Transverse colon (tissue), 4 donors: ENCODE results near the gene ZNF862. TPM values are rescaled to one million over a fixed set of nuclear protein-coding genes. Genes with fewer than 3 reads are reported as not detected.

Source experiments
- DNase-seq: peaks from one replicate; pipeline ENCODE4 v3.0.0-alpha.2; 2019
- H3K27ac ChIP-seq, 4 donors: fragments of 200-600 bp; sonication (generic); 2 replicates each; pipeline ENCODE4 v1.5.1; 2016 to 2018; ENCODE audit warnings: inconsistent platforms in 4 of 4
- H3K27me3 ChIP-seq: fragments of 200-600 bp; sonication (generic); 2 replicates; pipeline ENCODE4 v1.5.1; 2017; ENCODE audit warnings: inconsistent platforms
- H3K36me3 ChIP-seq, 4 donors: fragments of 200-600 bp; sonication (generic); 2 replicates each; pipeline ENCODE4 v1.5.1; 2017 to 2019; ENCODE audit warnings: inconsistent platforms in 4 of 4
- H3K4me1 ChIP-seq, 4 donors: fragments of 200-600 bp; sonication (generic); 2 replicates each; pipeline ENCODE4 v1.5.1; 2017 to 2020; ENCODE audit warnings: inconsistent platforms in 4 of 4
- H3K4me3 ChIP-seq, 4 donors: fragments of 200-600 bp; sonication (generic); 1 replicate in 1 of 4; 2 replicates in 3 of 4; pipeline versions ENCODE4 v1.5.1 to v1.6.1; 2017 to 2019; ENCODE audit warnings: inconsistent platforms in 4 of 4
- H3K9me3 ChIP-seq, 2 donors: fragments of 200-600 bp; sonication (generic); 2 replicates each; pipeline ENCODE4 v1.5.1; 2017 to 2019; ENCODE audit warnings: inconsistent platforms in 2 of 2
- CTCF ChIP-seq, 5 experiments: fragments of 200-600 bp in 3 of 5; fragments of 450-650 bp in 2 of 5; sonication (generic) in 3 of 5; IDR thresholded peaks; 1 replicate in 2 of 5; 2 replicates in 3 of 5; pipeline ENCODE4 v1.5.1; 2016 to 2017; ENCODE audit warnings: antibody characterized with exemption in 5 of 5, inconsistent platforms in 3 of 5, mild to moderate bottlenecking in 2 of 5, moderate library complexity in 1 of 5
- EP300 ChIP-seq: sonication (generic); formaldehyde crosslinking; IDR thresholded peaks from one replicate; pipeline ENCODE4 v1.6.1; 2017; ENCODE audit warnings: antibody characterized with exemption, low read depth
- POLR2A ChIP-seq: fragments of 450-650 bp; IDR thresholded peaks from one replicate; pipeline ENCODE4 v1.6.1; 2016; ENCODE audit warnings: antibody characterized with exemption, mild to moderate bottlenecking, moderate library complexity
- POLR2AphosphoS5 ChIP-seq, 3 donors: sonication (generic); formaldehyde crosslinking; IDR thresholded peaks; one replicate each; pipeline ENCODE4 v1.6.1; 2016; ENCODE audit warnings: antibody characterized with exemption in 3 of 3
- WGBS, 2 donors: methylation state at CpG; one replicate each; pipeline ENCODE4 v1.1.5; 2018; ENCODE audit warnings: low coverage in 1 of 2; 5-methylcytosine and 5-hydroxymethylcytosine counted together
- in situ Hi-C, 4 donors: fragments of 200-750 bp; cut with MboI; loops; one replicate each; pipeline versions ENCODE4 v1.15.0 to v1.15.1; 2017; ENCODE audit warnings: low sequenced_read_pairs in 3 of 4, low pct_ligation_motif_present in 1 of 4, low pct_unique_long_range_greater_than_20kb in 1 of 4
- intact Hi-C: fragments of 100-400 bp; cut with DNase I; formaldehyde crosslinking; loops from one replicate; pipeline ENCODE4 v1.15.1; 2023; ENCODE audit warnings: low total_unique reads
- total RNA-seq, 4 donors: library from RNA; depleted of rRNA; stranded (reverse); fragments of >200 nt; gene quantifications; one replicate each; pipeline ENCODE4 v1.1.0, GENCODE V29; 2016

Gene ZNF862
- total RNA-seq, 4 donors from 2014 or later = 12.7 to 23.5 (median 17.6) TPM

DNA sequence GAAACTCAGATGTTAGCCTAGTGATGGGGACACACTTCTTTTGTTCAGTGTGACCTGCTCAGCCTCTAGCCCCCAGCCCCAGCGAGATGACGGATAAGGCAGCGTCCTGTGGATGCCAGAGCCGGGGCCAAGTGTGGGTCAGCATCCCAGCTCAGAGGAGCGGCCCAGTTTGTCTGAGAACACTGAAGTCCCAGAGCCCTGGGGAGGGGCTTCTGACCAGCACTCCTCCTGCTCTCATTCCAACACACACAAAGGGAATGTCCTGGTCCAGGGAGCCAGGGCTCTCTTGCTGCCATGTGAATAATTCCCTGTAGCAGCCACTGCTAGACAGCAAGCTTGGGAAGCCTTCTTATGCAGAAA is 31.1 kb downstream of the ZNF862 start:
- in situ Hi-C loops = no loop called here
- no peak for TF ChIP-seq POLR2AphosphoS5 (IDR thresholded peaks at IDR 0.05)
- no peak for TF ChIP-seq EP300
- no peak for TF ChIP-seq CTCF (IDR thresholded peaks at IDR 0.05)
- TF ChIP-seq POLR2A = no peak
- intact Hi-C loops = no loop called here
- H3K27ac ChIP-seq = no peak overlapping the region
- H3K36me3 ChIP-seq = peaks cover 0 to 4% (median 0%) of the 10 kb centered on the region in 4 donors
- peaks cover 2 to 16% (median 14%) of the 10 kb centered on the region in 4 donors for H3K4me1 ChIP-seq
- no peak for DNase-seq
- no peaks in the 10 kb centered on the region for H3K27me3 ChIP-seq
- H3K9me3 ChIP-seq = no peaks in the 10 kb centered on the region
- H3K4me3 ChIP-seq = no peak overlapping the region
- 93% methylated on average over 5 of the region's 5 CpGs; no CpG with 5 or more reads in 1 of the 2 donors for WGBS, 2 donors

GRCh38 chr7:149869867-149870266 is 31.7 kb downstream of the ZNF862 start:
- Histone ChIP-seq H3K36me3 (peaks cover 0 to under 1% (median 0%) of the 10 kb centered on the region in 4 donors), H3K9me3 (no peaks in the 10 kb centered on the region), H3K27ac (no peak overlapping the region), H3K4me1 (peaks cover 6 to 19% (median 17%) of the 10 kb centered on the region in 4 donors), H3K27me3 (no peaks in the 10 kb centered on the region), H3K4me3 (no peak overlapping the region)
- intact Hi-C loops = no loop called here
- 38 to 80% methylated on average over 2 to 6 of the region's 6 CpGs for WGBS, 2 donors
- TF ChIP-seq CTCF (IDR thresholded peaks at IDR 0.05) (no peak), POLR2A (no peak), EP300 (no peak), POLR2AphosphoS5 (IDR thresholded peaks at IDR 0.05) (no peak)
- DNase-seq = no peak
- in situ Hi-C loops = no loop called here

DNA sequence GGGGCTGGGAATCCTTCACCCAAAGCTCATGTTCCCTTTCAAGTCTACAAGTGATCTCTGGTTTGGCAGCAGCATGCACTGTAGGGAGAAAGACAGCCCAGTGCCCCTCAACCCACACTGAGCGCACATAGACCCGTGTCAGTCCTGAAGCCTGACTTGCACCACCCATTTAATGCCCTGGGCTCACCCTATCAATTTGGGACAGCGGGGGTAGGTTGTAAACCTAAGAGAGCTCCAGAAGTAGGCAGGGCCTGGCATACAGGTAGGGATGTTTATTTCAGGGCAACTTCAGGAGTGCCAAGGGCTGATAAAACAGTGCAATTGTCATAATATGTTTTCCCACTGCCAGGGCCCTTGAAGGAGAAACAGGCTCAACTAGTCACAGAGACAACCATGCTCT is 32.1 kb downstream of the ZNF862 start:
- no peaks in the 10 kb centered on the region for H3K9me3 ChIP-seq
- 90% methylated on average over 3 of the region's 3 CpGs; no CpG with 5 or more reads in 1 of the 2 donors for WGBS, 2 donors
- in situ Hi-C loops = no loop called here
- no peak overlapping the region for H3K4me3 ChIP-seq
- H3K4me1 ChIP-seq = peaks cover 6 to 19% (median 17%) of the 10 kb centered on the region in 4 donors
- TF ChIP-seq POLR2AphosphoS5 (IDR thresholded peaks at IDR 0.05) (no peak), CTCF (IDR thresholded peaks at IDR 0.05) (no peak), EP300 (no peak), POLR2A (no peak)
- no peaks in the 10 kb centered on the region for H3K36me3 ChIP-seq
- H3K27me3 ChIP-seq = no peaks in the 10 kb centered on the region
- H3K27ac ChIP-seq = no peak overlapping the region
- no peak for DNase-seq
- intact Hi-C loops = no loop called here

- Histone ChIP-seq H3K27me3 (no peaks in the 10 kb centered on the region), H3K27ac (no peak overlapping the region), H3K4me1 (peaks cover 6 to 19% (median 17%) of the 10 kb centered on the region in 4 donors), H3K4me3 (no peak overlapping the region), H3K36me3 (no peaks in the 10 kb centered on the region), H3K9me3 (no peaks in the 10 kb centered on the region)
- WGBS, 2 donors = 67 to 91% methylated on average over 3 to 12 of the region's 12 CpGs
- in situ Hi-C loops = no loop called here
- DNase-seq = no peak
- no peak for TF ChIP-seq POLR2AphosphoS5 (IDR thresholded peaks at IDR 0.05)
- no peak for TF ChIP-seq POLR2A
- no peak for TF ChIP-seq EP300
- TF ChIP-seq CTCF (IDR thresholded peaks at IDR 0.05) = no peak
- intact Hi-C loops = no loop called here
Observed at GRCh38 chr7:149870701-149871483, 32.7 kb downstream of the ZNF862 start.
